ENCODE data around the gene ULK3.

Gene ULK3

GRCh38 chr15:74815961-74816360 is 27.0 kb downstream of the ULK3 start:
- no peak overlapping the region for H3K4me3 ChIP-seq (ENCODE audit: low read depth, low read length)
- no peak for TF ChIP-seq CTCF (IDR thresholded peaks at IDR 0.05; ENCODE audit: low read depth, low read length)
- H3K27ac ChIP-seq, result no peak overlapping the region
- no peaks in the 10 kb centered on the region for H3K27me3 ChIP-seq (ENCODE audit: insufficient read depth, low read depth, severe bottlenecking)
- DNase-seq, result no peak
- no peaks in the 10 kb centered on the region for H3K36me3 ChIP-seq
- H3K9me3 ChIP-seq (ENCODE audit: severe bottlenecking), result no peaks in the 10 kb centered on the region

- DNase-seq, result no peak
Observed at GRCh38 chr15:74815121-74815934, 27.6 kb downstream of the ULK3 start.

GRCh38 chr15:74812533-74812932 is 30.4 kb downstream of the ULK3 start, which contains the start of gene LMAN1L:
LMAN1L (plus strand) TSS chr15:74812835; CDS start chr15:74812855, 20 bp downstream.
- Histone ChIP-seq H3K36me3 (no peaks in the 10 kb centered on the region), H3K4me3 (ENCODE audit: low read depth, low read length) (no peak within 1 kb of the TSS), H3K9me3 (ENCODE audit: severe bottlenecking) (no peaks in the 10 kb centered on the region), H3K27ac (no peak within 1 kb of the TSS), H3K27me3 (ENCODE audit: insufficient read depth, low read depth, severe bottlenecking) (no peaks in the 10 kb centered on the region)
- no peak for DNase-seq
- TF ChIP-seq CTCF (IDR thresholded peaks at IDR 0.05; ENCODE audit: low read depth, low read length), result no peak

More at GRCh38 chr15:74815121-74815934, 27.6 kb downstream of the ULK3 start:
- TF ChIP-seq CTCF (IDR thresholded peaks at IDR 0.05; ENCODE audit: low read depth, low read length), result no peak
- no peak overlapping the region for H3K4me3 ChIP-seq (ENCODE audit: low read depth, low read length)
- H3K36me3 ChIP-seq, result no peaks in the 10 kb centered on the region
- no peaks in the 10 kb centered on the region for H3K27me3 ChIP-seq (ENCODE audit: insufficient read depth, low read depth, severe bottlenecking)
- H3K9me3 ChIP-seq (ENCODE audit: severe bottlenecking), result no peaks in the 10 kb centered on the region
- peak overlapping the region; percentile 43; the same call in 1 of the 2 replicates for H3K27ac ChIP-seq

- DNase-seq, result no peak
- TF ChIP-seq CTCF (IDR thresholded peaks at IDR 0.05; ENCODE audit: low read depth, low read length), result no peak
- Histone ChIP-seq H3K27me3 (ENCODE audit: insufficient read depth, low read depth, severe bottlenecking) (no peaks in the 10 kb centered on the region), H3K4me3 (ENCODE audit: low read depth, low read length) (no peak overlapping the region), H3K36me3 (no peaks in the 10 kb centered on the region), H3K9me3 (ENCODE audit: severe bottlenecking) (no peaks in the 10 kb centered on the region), H3K27ac (no peak overlapping the region)
Observed at GRCh38 chr15:74809956-74810355, 33.0 kb downstream of the ULK3 start.

GRCh38 chr15:74809242-74809641 is 33.7 kb downstream of the ULK3 start:
- no peak overlapping the region for H3K4me3 ChIP-seq (ENCODE audit: low read depth, low read length)
- peaks cover 3% of the 10 kb centered on the region for H3K36me3 ChIP-seq
- H3K9me3 ChIP-seq (ENCODE audit: severe bottlenecking), result no peaks in the 10 kb centered on the region
- no peak for TF ChIP-seq CTCF (IDR thresholded peaks at IDR 0.05; ENCODE audit: low read depth, low read length)
- H3K27me3 ChIP-seq (ENCODE audit: insufficient read depth, low read depth, severe bottlenecking), result no peaks in the 10 kb centered on the region
- H3K27ac ChIP-seq, result peak overlapping the region; percentile 42; the same call in 1 of the 2 replicates
- peak; percentile 69 for DNase-seq
